ENCODE results near the gene L3MBTL2.

L3MBTL2 gene

DNA sequence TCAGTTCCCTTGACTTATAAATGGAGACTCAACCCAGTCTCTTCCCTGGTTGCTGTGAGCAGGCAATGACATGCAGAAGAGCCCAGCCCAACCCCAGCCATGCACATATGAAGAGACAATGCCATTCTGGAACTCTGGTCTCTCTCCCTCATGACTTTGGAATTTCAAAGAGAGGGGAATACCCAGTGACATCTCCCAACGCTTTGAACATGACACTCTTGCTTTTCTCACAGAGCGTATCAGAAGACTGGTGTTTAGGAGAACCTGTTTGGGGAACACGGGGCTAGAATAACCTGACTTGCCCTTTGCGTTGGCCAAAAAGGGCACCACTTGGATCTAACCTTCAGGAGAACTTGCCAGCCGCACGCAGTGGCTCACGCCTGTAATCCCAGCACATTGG lies 68.0 kb downstream of the L3MBTL2 start:
- no peak for DNase-seq (ENCODE audit: low read depth in 3 of 3)

- no peak for DNase-seq (ENCODE audit: low read depth in 3 of 3)
These were observed 69.7 kb downstream of the L3MBTL2 start for GRCh38 chr22:41274856-41275255.

- DNase-seq (ENCODE audit: low read depth in 3 of 3), result no peak
These were observed 75.0 kb downstream of the L3MBTL2 start for GRCh38 chr22:41280065-41280464.

DNA sequence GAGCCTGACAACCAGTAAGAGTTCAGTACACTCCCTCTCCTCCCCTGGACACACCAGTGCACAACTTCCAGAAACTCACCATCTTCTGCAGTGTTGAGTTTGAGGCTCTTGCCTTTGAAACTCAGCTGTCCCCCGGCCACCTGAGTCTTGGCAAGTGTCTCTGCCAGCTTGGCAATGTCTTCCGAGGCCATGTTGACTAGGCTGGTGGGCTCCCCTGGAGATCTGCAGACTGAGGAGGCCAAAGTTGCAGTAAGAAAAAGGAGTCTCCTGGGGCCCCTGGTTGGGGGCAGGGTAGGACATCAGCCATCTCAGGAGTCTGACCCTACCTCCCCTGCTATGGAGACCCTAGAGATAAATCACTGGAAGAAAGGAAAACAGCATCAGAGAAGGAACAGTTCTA lies 75.7 kb downstream of the L3MBTL2 start:
- no peak for DNase-seq (ENCODE audit: low read depth in 3 of 3)
